AG04450 (cell line): Measurements from ENCODE around the gene HMCES. TPM values are rescaled to one million over a fixed set of nuclear protein-coding genes. Genes with fewer than 3 reads are reported as not detected.

Experiments used
- CTCF ChIA-PET: fragments of 300-600, 350-600 bp; formaldehyde crosslinking; extraction: SDS; loops from one replicate; lab custom pipeline; 2022; ENCODE audit warnings: antibody characterized with exemption, inconsistent platforms; lab: Charles Lee
- POLR2A ChIA-PET: fragments of 350-600 bp; formaldehyde crosslinking; extraction: SDS; loops from one replicate; lab custom pipeline; 2021; ENCODE audit warnings: antibody characterized with exemption, inconsistent platforms; lab: Yijun Ruan, JAX
- DNase-seq: peaks from one replicate; pipeline ENCODE4 v3.0.0-alpha.2; 2011; ENCODE audit warnings: low read depth, low spot score
- H3K27ac ChIP-seq: one replicate; pipeline ENCODE4 v1.5.1; 2012; ENCODE audit warnings: low read depth, low read length, control low read depth
- H3K27me3 ChIP-seq: one replicate; pipeline ENCODE4 v1.6.0; 2012; ENCODE audit warnings: low read length; ENCODE audit not compliant: control insufficient read depth, insufficient read depth
- H3K4me3 ChIP-seq: 2 replicates; pipeline ENCODE4 v1.5.1; 2011; ENCODE audit warnings: mild to moderate bottlenecking, low read depth, low read length, control low read depth
- H3K9me3 ChIP-seq: 2 replicates; pipeline ENCODE4 v1.5.1; 2012; ENCODE audit warnings: low read length; ENCODE audit not compliant: control insufficient read depth, insufficient read depth
- polyA plus RNA-seq: library from polyadenylated mRNA; depleted of rRNA; stranded (reverse); fragments of >200 nt; gene quantifications from 2 replicates; pipeline ENCODE4 v1.2.3, GENCODE V29; 2011
- TF ChIP-seq, protein P1 (sequence below): IDR thresholded peaks from 2 replicates; pipeline ENCODE4 v1.5.1; 2011; ENCODE audit warnings: low read depth, low read length, control low read depth, inconsistent platforms

Gene HMCES
- polyA plus RNA-seq, 1 experiment, result 19.9 TPM

DNA sequence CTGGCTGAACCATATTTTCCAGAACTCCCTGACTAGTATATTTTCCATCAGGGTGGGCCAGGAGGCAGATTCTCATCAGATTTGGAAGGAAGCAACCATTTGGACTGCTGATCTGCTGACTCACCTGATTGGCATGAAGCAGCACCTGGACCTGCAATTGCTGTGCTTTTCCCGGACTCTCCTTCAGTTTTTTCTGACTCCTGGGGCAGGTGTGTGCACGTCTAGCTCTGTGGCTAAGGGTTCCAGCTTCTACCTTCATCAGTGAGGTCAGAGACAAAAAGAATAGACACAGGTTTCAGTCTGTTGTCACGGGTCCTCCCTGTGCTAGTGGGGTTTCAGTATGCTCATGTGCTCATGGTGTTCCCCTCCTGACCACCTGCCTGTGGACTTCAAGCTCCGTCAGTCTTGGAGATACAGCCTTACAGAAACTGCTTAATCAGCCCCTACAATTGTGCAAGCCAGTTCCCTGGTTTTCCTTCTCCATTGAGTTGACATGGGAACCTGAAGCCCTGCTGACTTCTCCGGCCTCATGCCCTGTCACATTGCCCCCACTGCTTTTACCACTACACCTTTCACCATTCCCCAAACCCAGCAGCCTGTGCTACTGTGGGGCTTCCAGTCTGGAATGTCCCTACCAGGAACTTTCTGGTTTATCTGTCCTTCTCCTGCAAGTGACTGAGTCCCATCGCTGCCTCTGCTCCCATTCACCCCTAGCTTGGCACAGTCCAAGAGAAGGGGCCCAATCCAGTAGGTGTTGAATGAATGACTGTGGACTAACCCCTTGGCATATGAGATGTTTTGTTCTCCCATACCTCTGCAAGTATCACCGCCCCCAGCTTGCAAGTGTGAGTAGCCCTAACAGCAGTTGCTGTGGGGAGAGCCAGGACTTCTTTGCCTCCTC is 31.7 kb downstream of the HMCES start:
- POLR2A ChIA-PET, result no interaction called here
- Histone ChIP-seq H3K9me3 (no peaks in the 10 kb centered on the region; the same call in 1 of the 2 replicates), H3K4me3 (no peak overlapping the region), H3K27me3 (no peaks in the 10 kb centered on the region), H3K27ac (no peak overlapping the region)
- CTCF ChIA-PET, result interaction anchor here (1.0 kb wide), 1 partner anchor 339 kb away, joined by 3 read pairs; no protein-coding TSS in a partner anchor
- TF ChIP-seq, protein P1, sequence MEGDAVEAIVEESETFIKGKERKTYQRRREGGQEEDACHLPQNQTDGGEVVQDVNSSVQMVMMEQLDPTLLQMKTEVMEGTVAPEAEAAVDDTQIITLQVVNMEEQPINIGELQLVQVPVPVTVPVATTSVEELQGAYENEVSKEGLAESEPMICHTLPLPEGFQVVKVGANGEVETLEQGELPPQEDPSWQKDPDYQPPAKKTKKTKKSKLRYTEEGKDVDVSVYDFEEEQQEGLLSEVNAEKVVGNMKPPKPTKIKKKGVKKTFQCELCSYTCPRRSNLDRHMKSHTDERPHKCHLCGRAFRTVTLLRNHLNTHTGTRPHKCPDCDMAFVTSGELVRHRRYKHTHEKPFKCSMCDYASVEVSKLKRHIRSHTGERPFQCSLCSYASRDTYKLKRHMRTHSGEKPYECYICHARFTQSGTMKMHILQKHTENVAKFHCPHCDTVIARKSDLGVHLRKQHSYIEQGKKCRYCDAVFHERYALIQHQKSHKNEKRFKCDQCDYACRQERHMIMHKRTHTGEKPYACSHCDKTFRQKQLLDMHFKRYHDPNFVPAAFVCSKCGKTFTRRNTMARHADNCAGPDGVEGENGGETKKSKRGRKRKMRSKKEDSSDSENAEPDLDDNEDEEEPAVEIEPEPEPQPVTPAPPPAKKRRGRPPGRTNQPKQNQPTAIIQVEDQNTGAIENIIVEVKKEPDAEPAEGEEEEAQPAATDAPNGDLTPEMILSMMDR, result no peak
- DNase-seq, result no peak

DNA sequence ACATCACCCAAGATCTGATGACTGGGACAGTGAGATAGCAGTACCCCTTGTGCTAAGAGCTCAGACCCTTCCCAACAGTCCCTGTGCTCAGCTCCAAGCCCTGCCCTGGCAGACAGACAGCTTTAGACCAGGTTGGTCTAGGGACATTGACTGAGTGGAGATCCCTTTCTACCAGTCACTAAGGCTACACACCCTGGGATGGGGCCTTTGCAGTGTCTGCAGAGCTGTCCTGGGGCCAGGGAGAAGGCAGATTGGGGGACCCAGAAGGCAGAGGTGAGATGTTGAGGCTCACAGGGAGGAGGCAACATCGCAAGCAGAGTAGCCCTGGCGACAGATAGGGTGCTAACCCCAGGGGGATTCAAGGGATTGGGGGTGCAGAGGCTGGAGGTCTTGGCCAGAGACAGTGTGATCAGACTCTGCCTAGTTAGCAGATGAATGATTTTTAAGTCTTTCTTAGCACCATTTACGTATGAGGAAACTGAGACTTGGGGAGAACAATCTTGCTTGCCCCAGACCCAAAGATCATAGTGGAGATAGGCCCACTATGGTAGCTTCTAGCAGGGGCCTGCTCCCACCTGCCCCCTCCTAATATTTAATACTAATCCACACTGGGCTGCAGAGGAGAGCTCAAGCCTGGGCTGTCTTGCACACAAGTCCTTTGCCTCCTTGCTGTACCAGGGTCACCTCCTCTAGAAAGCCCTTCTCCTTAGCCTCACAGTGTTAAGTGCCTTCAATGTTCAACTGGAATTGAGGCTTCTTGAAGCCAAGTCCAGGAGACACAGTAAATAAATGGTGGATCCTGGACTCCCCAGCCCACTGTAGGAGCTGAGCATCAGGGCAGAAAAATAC is 32.6 kb downstream of the HMCES start:
- no peak overlapping the region for H3K4me3 ChIP-seq
- TF ChIP-seq, protein P1, result no peak
- ChIA-PET CTCF (interaction anchor here (0.7 to 1.0 kb wide), 2 partner anchors 9 to 341 kb away, joined by 3 read pairs; no protein-coding TSS in a partner anchor), POLR2A (no interaction called here)
- no peaks in the 10 kb centered on the region; the same call in 1 of the 2 replicates for H3K9me3 ChIP-seq
- DNase-seq, result no peak
- no peak overlapping the region for H3K27ac ChIP-seq
- H3K27me3 ChIP-seq, result no peaks in the 10 kb centered on the region

DNA sequence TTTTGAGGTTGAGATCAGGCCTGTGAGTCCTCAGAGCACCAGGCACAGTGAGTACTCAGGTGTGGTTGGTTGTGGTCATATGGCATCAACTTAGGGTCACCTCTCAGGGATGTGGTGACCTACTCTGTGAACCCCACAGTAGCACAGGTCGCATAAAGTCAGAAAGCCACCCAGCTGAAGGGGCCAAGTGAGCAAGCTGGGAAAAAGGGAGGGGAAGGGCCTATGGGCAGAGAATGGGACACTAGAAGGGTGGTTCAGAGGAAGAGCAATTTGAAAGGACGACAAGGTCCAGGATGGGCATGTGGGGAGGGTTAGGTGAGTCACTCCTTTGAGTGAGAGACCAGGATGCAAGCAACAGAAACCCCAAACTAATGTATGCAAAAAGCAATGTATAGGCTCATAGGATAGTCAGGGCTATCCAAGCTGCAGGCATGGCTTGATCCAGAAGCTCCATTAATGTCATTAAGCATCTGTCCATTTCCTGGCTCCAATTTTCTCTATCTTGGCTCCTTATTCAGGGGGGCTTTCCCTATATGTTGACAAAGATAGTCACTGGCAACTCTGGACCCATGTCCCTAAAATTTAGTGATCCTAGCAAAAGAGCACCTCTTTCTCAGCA is 33.5 kb downstream of the HMCES start:
- Histone ChIP-seq H3K4me3 (no peak overlapping the region), H3K27ac (no peak overlapping the region), H3K9me3 (no peaks in the 10 kb centered on the region; the same call in 1 of the 2 replicates), H3K27me3 (no peaks in the 10 kb centered on the region)
- DNase-seq, result no peak
- CTCF ChIA-PET, result interaction anchor here (1.0 kb wide), 1 partner anchor 10 kb away, joined by 3 read pairs; no protein-coding TSS in a partner anchor
- TF ChIP-seq, protein P1, result no peak
- POLR2A ChIA-PET, result interaction anchor here (0.6 kb wide), 1 partner anchor 10 kb away, joined by 3 read pairs; no protein-coding TSS in a partner anchor

DNA sequence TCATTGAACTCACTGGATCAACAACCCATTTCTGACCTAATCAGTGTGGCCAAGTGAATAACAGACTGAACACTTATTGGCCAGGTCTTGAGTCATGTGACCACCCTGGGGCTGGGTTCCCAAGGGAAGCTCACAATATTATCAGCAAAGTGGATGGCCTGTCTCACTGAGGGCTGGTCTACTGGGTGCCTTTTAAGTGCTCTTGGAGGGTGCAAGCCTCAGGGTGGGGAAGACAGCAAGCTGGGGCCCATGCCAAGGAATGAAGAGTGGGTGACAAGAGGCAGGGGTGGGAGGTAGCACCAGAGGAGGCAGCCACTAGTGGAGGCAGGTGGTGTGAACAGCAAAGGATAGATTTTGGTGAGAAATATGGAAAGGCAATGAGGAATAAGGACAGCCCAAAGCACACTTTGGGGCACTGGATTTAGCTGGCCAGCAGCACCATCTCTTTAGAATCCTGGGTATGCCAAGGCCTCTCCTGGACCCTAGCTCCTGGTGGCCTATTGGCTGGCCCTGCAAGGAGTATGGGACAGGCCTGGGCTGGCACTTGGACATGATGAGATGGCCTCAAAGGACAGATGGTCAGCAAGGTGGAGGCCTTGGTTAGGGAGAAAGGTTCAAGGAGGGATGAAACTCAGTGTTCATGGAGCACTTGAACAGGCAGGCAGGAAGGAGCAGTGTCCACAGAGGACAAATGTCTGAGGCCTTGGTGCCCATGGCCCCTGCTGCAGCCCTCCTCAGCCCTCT is 34.2 kb downstream of the HMCES start:
- DNase-seq, result no peak
- POLR2A ChIA-PET, result interaction anchor here (0.6 to 0.9 kb wide), 2 partner anchors 10 to 34 kb away, joined by 3 read pairs; partner anchors contain the start of gene HMCES
- H3K4me3 ChIP-seq, result no peak overlapping the region

More for the DNA sequence above, 34.2 kb downstream of the HMCES start:
- no peaks in the 10 kb centered on the region for H3K27me3 ChIP-seq
- H3K9me3 ChIP-seq, result no peaks in the 10 kb centered on the region; the same call in 1 of the 2 replicates
- no peak overlapping the region for H3K27ac ChIP-seq
- TF ChIP-seq, protein P1, result no peak
- CTCF ChIA-PET, result no interaction called here
